B cell (primary cell): ENCODE measurements around the gene KRT84.

ENCODE experiments used
- EZH2 ChIP-seq: IDR thresholded peaks from 2 replicates; pipeline ENCODE4 v1.6.1; 2012; ENCODE audit warnings: borderline replicate concordance, low read depth, mild to moderate bottlenecking, moderate library complexity, low read length; ENCODE audit not compliant: insufficient read depth, poor library complexity, severe bottlenecking
- TF ChIP-seq, protein P1 (sequence below): fragments of 200-600 bp; IDR thresholded peaks from one replicate; pipeline ENCODE4 v1.8.0; 2022; ENCODE audit warnings: antibody characterized with exemption, mild to moderate bottlenecking

DNA sequence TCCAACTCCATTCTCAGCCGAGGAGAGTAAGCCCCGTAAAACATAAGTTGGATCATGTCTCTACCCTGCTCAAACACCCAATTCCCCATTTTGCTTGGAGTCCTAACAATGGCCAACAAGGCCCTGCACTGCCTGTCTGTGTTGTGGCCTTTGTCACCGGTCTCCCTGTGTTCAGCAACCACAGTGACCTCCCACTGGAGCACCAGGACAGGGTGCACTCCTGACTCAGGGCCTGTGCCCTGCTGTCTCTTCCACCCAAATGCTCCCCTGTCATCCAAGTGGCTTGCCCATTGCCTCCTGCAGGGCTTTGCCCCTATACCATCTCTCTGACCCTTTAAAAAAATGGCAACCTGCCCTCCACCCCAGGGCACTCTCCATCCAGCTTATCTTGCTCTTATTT lies 13.7 kb downstream of the KRT84 start:
- TF ChIP-seq, protein P1, sequence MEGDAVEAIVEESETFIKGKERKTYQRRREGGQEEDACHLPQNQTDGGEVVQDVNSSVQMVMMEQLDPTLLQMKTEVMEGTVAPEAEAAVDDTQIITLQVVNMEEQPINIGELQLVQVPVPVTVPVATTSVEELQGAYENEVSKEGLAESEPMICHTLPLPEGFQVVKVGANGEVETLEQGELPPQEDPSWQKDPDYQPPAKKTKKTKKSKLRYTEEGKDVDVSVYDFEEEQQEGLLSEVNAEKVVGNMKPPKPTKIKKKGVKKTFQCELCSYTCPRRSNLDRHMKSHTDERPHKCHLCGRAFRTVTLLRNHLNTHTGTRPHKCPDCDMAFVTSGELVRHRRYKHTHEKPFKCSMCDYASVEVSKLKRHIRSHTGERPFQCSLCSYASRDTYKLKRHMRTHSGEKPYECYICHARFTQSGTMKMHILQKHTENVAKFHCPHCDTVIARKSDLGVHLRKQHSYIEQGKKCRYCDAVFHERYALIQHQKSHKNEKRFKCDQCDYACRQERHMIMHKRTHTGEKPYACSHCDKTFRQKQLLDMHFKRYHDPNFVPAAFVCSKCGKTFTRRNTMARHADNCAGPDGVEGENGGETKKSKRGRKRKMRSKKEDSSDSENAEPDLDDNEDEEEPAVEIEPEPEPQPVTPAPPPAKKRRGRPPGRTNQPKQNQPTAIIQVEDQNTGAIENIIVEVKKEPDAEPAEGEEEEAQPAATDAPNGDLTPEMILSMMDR = no peak
- no peak for TF ChIP-seq EZH2
